Endothelial cell of umbilical vein (primary cell): ENCODE data around the gene HOXB4. TPM values are rescaled to one million over a fixed set of nuclear protein-coding genes. Genes with fewer than 3 reads are reported as not detected.

Experiments used
- BruUV-seq: library from RNA; stranded (reverse); fragments of 400-500 nt; replicated peaks from 2 replicates; lab custom pipeline; 2021; lab: Mats Ljungman, UMichigan
- CTCF ChIA-PET: fragments of 300-600, 350-600 bp; sonication (Branson Sonifier 250); formaldehyde crosslinking; loops from one replicate; lab custom pipeline; 2021; ENCODE audit warnings: antibody characterized with exemption, inconsistent platforms; lab: Charles Lee
- POLR2A ChIA-PET: fragments of 300-600, 350-600 bp; sonication (Branson Sonifier 250); formaldehyde crosslinking; loops from one replicate; lab custom pipeline; 2021; ENCODE audit warnings: antibody characterized with exemption, inconsistent platforms; lab: Charles Lee
- DNase-seq: peaks from one replicate; pipeline ENCODE4 v3.0.0-alpha.2; 2011; ENCODE audit warnings: low read depth, low spot score
- FAIRE-seq: peaks from 2 replicates; lab custom pipeline; 2011; peaks lifted over from hg19 to GRCh38; lab: Jason Lieb, UNC
- H2AFZ ChIP-seq: 2 replicates; pipeline ENCODE4 v1.6.0; 2012; ENCODE audit warnings: low read depth, low read length, control low read depth, inconsistent platforms
- H3K27ac ChIP-seq: 2 replicates; pipeline ENCODE4 v1.5.1; 2011; ENCODE audit warnings: low read depth, mild to moderate bottlenecking, control low read depth, low read length, moderate library complexity; ENCODE audit not compliant: insufficient read depth
- H3K27me3 ChIP-seq, 2 experiments: 2 replicates each; pipeline versions ENCODE4 v1.6.0 to v1.6.1; 2011; ENCODE audit warnings: low read length in 2 of 2, mixed read lengths in 1 of 2; ENCODE audit not compliant: control insufficient read depth in 2 of 2, insufficient read depth in 2 of 2
- H3K36me3 ChIP-seq, 2 experiments: 2 replicates in 1 of 2; 3 replicates in 1 of 2; pipeline ENCODE4 v1.5.1; 2011; ENCODE audit warnings: low read length in 2 of 2, mild to moderate bottlenecking in 1 of 2, moderate library complexity in 1 of 2; ENCODE audit not compliant: control insufficient read depth in 2 of 2, insufficient read depth in 2 of 2; ENCODE audit errors: extremely low read depth in 1 of 2
- H3K4me1 ChIP-seq: 3 replicates; pipeline ENCODE4 v1.5.1; 2011; ENCODE audit warnings: mild to moderate bottlenecking, low read length; ENCODE audit not compliant: control insufficient read depth, insufficient read depth; ENCODE audit errors: extremely low read depth
- H3K4me2 ChIP-seq: 2 replicates; pipeline ENCODE4 v1.6.1; 2011; ENCODE audit warnings: low read length, control low read depth, mixed read lengths; ENCODE audit not compliant: insufficient read depth
- H3K4me3 ChIP-seq, 3 experiments: fragments of 200-600 bp in 1 of 3; sonication (generic), shearing (Covaris generic) in 1 of 3; replicated peaks in 1 of 3; 2 replicates each; pipeline ENCODE4 v1.5.1; 2011 to 2016; ENCODE audit warnings: control low read depth in 3 of 3, low read length in 3 of 3, mild to moderate bottlenecking in 2 of 3, inconsistent platforms in 1 of 3, low read depth in 1 of 3, moderate library complexity in 1 of 3; ENCODE audit not compliant: insufficient read depth in 1 of 3
- H3K79me2 ChIP-seq: 2 replicates; pipeline ENCODE4 v1.6.0; 2012; ENCODE audit warnings: low read length, inconsistent platforms; ENCODE audit not compliant: control insufficient read depth, insufficient read depth
- H3K9ac ChIP-seq: replicated peaks from 2 replicates; pipeline ENCODE3; 2011; ENCODE audit warnings: low read length, control low read depth; ENCODE audit not compliant: insufficient read depth; ENCODE audit errors: extremely low read depth
- H3K9me1 ChIP-seq: replicated peaks from 3 replicates; pipeline ENCODE4 v1.6.0; 2011; ENCODE audit warnings: mild to moderate bottlenecking, low read length; ENCODE audit not compliant: control insufficient read depth, insufficient read depth; ENCODE audit errors: extremely low read depth
- H3K9me3 ChIP-seq: replicated peaks from 2 replicates; pipeline ENCODE4 v1.5.1; 2012; ENCODE audit warnings: low read length, inconsistent platforms; ENCODE audit not compliant: control insufficient read depth, insufficient read depth
- H4K20me1 ChIP-seq: replicated peaks from 2 replicates; pipeline ENCODE3; 2011; ENCODE audit warnings: mild to moderate bottlenecking, low read length; ENCODE audit not compliant: control insufficient read depth, insufficient read depth; ENCODE audit errors: extremely low read depth
- EZH2 ChIP-seq: IDR thresholded peaks from 2 replicates; pipeline ENCODE4 v1.6.1; 2012; ENCODE audit warnings: borderline replicate concordance, low read depth, mild to moderate bottlenecking, moderate library complexity, low read length, inconsistent platforms; ENCODE audit not compliant: severe bottlenecking
- JUN ChIP-seq: IDR thresholded peaks from 2 replicates; pipeline ENCODE4 v1.6.1; 2011; ENCODE audit warnings: borderline replicate concordance, low read depth; ENCODE audit not compliant: insufficient read length, insufficient read depth
- MYC ChIP-seq: IDR thresholded peaks from one replicate; pipeline ENCODE4 v1.6.1; 2011; ENCODE audit warnings: mild to moderate bottlenecking, low read depth, low read length
- POLR2A ChIP-seq: IDR thresholded peaks from 2 replicates; pipeline ENCODE4 v1.6.1; 2012; ENCODE audit warnings: low read depth, mild to moderate bottlenecking, control low read depth, low read length
- dilution Hi-C: fragments of 300-500 bp; cut with MboI; formaldehyde crosslinking; loops from one replicate; pipeline ENCODE4 v1.15.0; 2019; ENCODE audit warnings: low sequenced_read_pairs; ENCODE audit not compliant: extremely low pct_ligation_motif_present
- intact Hi-C: fragments of 100-400 bp; cut with micrococcal nuclease; formaldehyde crosslinking; loops from one replicate; pipeline ENCODE4 v1.10.0; 2022
- polyA plus RNA-seq, 4 experiments: library from polyadenylated mRNA; depleted of rRNA in 3 of 4; stranded (reverse) in 3 of 4; unstranded in 1 of 4; fragments of >200 nt; gene quantifications; 2 replicates each; pipeline versions ENCODE4 v1.2.1 to v1.2.3, GENCODE V29; 2011 to 2012; ENCODE audit warnings: missing spikeins in 1 of 4
- total RNA-seq: library from RNA; stranded (reverse); gene quantifications from 2 replicates; pipeline ENCODE4 v1.2.3, GENCODE V29; 2021

HOXB4 gene
- total and polyA plus RNA-seq, 2 donors (not counting 3 experiments of a cell fraction or from before 2014, with no cell fraction given) = 4.6 to 13.1 TPM

- Histone ChIP-seq H3K79me2 (peaks cover 92% of the 10 kb centered on the region), H3K4me3 (peak overlapping the region; percentile 12 to 60 (median 45)), H3K4me2 (peak overlapping the region; percentile 80), H2AFZ (no peak overlapping the region), H3K27ac (peak overlapping the region; percentile 49), H3K36me3 (peaks cover 0 to 2% of the 10 kb centered on the region in 2 experiments), H3K27me3 (no peaks in the 10 kb centered on the region), H3K9ac (peak overlapping the region; percentile 41), H3K9me1 (no peaks in the 10 kb centered on the region), H3K9me3 (no peaks in the 10 kb centered on the region), H4K20me1 (no peaks in the 10 kb centered on the region), H3K4me1 (peaks cover 82% of the 10 kb centered on the region)
- no peak for FAIRE-seq
- ChIA-PET CTCF (interaction anchor here (0.6 to 6.1 kb wide), 11 partner anchors 9 to 353 kb away, joined by 3 to 28 read pairs (median 5); no protein-coding TSS in a partner anchor), POLR2A (interaction anchor here (1.6 kb wide), 1 partner anchor 22 kb away, joined by 8 read pairs; no protein-coding TSS in a partner anchor)
- dilution Hi-C loops (no loop called here), intact Hi-C loops (loop anchor here (2.0 kb wide), 1 partner anchor 24 kb away; the partner anchor contains the start of gene HOXB2)
- TF ChIP-seq EZH2 = no peak
- TF ChIP-seq MYC = no peak
- TF ChIP-seq JUN = no peak
- TF ChIP-seq POLR2A = peak; percentile 46
- BruUV-seq = no TSS peak
- peak; percentile 83 for DNase-seq
Observed at GRCh38 chr17:48568499-48569239, 9.5 kb downstream of the HOXB4 start.

GRCh38 chr17:48567646-48568354 lies 10.3 kb downstream of the HOXB4 start:
- BruUV-seq = no TSS peak
- Histone ChIP-seq H3K4me3 (peak overlapping the region in 1 of 3 experiments; percentile 60), H3K9me3 (no peaks in the 10 kb centered on the region), H4K20me1 (no peaks in the 10 kb centered on the region), H3K9me1 (no peaks in the 10 kb centered on the region), H3K27ac (peak overlapping the region; percentile 2), H3K4me2 (peak overlapping the region; percentile 80), H3K9ac (peak overlapping the region; percentile 30), H3K36me3 (peaks cover 0 to 5% of the 10 kb centered on the region in 2 experiments), H3K4me1 (peaks cover 79% of the 10 kb centered on the region), H3K27me3 (no peaks in the 10 kb centered on the region), H2AFZ (no peak overlapping the region), H3K79me2 (peaks cover 92% of the 10 kb centered on the region)
- intact Hi-C loops (loop anchor here (2.0 kb wide), 1 partner anchor 23 kb away; the partner anchor contains the start of gene HOXB2), dilution Hi-C loops (no loop called here)
- TF ChIP-seq POLR2A = no peak
- POLR2A ChIA-PET = interaction anchor here (0.7 to 1.6 kb wide), 3 partner anchors 11 to 21 kb away, joined by 3 to 8 read pairs (median 4); no protein-coding TSS in a partner anchor
- CTCF ChIA-PET = interaction anchor here (0.6 to 6.1 kb wide), 10 partner anchors 8 to 352 kb away, joined by 3 to 28 read pairs (median 4); no protein-coding TSS in a partner anchor
- peak; percentile 44 for DNase-seq
- FAIRE-seq = peak; percentile 80
